ENCODE measurements around the gene PTPN9.
A peak's percentile ranks its signal among the peaks of the same experiment; 100 is the strongest.

Gene PTPN9

DNA sequence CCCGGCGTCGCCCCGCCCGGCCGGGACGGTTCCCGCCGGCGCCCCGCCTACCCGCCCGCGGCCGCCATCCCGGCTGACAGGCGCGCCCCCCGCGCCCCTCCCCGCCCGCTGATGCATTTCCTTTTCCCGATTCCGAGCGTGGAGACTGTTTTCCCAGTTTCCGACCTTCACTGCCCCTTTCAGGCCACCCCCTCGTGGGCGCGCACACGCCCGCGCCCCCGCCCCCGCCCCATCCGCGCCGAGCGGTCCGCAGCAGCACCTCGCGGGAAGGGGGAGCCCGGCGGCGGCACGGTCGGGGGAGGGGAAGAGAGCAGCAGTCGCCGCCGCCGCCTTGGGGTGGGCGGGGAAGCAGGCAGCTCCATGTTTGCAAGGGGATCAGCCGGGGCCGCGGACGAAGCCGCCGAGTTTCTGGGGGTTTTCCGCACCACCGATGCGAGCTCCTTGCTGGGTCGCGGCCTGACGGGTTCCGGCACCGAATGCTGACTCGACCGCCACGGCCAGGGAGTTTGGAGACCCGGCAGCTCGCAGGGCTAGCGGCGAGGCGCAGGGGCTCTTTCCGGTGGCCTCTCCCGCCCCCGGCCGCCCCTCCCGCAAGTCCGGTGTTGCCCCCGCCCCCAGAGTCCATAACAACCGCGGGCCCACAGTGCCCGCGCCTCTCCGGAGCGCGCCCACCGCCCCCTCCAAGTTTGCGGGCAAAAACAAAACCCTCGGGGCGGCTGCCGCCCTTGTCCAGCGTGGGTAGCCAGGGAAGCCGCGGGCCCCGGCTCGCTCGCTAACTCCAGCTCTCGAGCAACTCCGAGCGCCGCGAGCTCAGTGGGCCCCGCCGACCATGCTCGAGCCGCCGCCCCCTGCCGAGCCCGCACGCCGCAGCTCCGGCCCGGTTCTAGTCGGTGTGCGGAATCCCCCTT, 124.4 kb downstream of the PTPN9 start:
- TF ChIP-seq, protein P1, sequence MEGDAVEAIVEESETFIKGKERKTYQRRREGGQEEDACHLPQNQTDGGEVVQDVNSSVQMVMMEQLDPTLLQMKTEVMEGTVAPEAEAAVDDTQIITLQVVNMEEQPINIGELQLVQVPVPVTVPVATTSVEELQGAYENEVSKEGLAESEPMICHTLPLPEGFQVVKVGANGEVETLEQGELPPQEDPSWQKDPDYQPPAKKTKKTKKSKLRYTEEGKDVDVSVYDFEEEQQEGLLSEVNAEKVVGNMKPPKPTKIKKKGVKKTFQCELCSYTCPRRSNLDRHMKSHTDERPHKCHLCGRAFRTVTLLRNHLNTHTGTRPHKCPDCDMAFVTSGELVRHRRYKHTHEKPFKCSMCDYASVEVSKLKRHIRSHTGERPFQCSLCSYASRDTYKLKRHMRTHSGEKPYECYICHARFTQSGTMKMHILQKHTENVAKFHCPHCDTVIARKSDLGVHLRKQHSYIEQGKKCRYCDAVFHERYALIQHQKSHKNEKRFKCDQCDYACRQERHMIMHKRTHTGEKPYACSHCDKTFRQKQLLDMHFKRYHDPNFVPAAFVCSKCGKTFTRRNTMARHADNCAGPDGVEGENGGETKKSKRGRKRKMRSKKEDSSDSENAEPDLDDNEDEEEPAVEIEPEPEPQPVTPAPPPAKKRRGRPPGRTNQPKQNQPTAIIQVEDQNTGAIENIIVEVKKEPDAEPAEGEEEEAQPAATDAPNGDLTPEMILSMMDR (IDR thresholded peaks at IDR 0.05; ENCODE audit: low read depth, low read length): no peak
- no peak for DNase-seq (ENCODE audit: extremely low read depth, low read depth)

- TF ChIP-seq, protein P1 (IDR thresholded peaks at IDR 0.05; ENCODE audit: low read depth, low read length): no peak
- DNase-seq (ENCODE audit: extremely low read depth, low read depth): peak; percentile 100
Observed at GRCh38 chr15:75453703-75454470, 125.2 kb downstream of the PTPN9 start.

- TF ChIP-seq, protein P1 (IDR thresholded peaks at IDR 0.05; ENCODE audit: low read depth, low read length): no peak; the same call in 1 of the 2 replicates
- DNase-seq (ENCODE audit: extremely low read depth, low read depth): no peak
Observed at GRCh38 chr15:75452865-75453702, 126.0 kb downstream of the PTPN9 start.

DNA sequence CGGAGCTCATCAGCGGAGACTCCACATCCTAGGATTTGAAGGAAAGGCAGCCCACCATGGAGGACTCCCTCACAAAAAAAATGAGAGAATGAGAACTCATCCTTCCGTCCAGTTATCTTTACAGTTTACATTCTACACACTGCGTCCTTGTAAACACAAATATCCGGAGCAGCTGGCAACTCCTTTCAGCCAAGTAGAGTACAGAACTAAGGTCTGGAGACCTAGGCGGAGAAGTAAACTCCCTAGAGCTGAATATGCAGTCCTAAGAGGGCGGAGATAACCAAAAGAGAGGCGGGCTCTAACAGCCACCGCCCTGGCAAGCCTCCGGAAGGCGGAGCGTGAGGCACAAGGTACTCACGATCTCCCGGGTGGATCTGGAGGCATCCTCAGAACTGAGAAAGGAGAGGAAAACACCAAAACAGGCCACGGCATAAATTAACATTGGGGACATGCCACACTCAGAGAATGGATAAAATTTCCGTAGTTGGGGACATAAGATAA, 126.7 kb downstream of the PTPN9 start:
- no peak for DNase-seq (ENCODE audit: extremely low read depth, low read depth)
- TF ChIP-seq, protein P1 (IDR thresholded peaks at IDR 0.05; ENCODE audit: low read depth, low read length): no peak

GRCh38 chr15:75451674-75452363, 127.3 kb downstream of the PTPN9 start, which contains the start of gene SIN3A:
Gene SIN3A (minus strand): TSS chr15:75451690. CDS start chr15:75430375, 21,315 bp downstream.
- DNase-seq (ENCODE audit: extremely low read depth, low read depth): peak; percentile 100
- TF ChIP-seq, protein P1 (IDR thresholded peaks at IDR 0.05; ENCODE audit: low read depth, low read length): no peak

GRCh38 chr15:75451202-75451673, 127.9 kb downstream of the PTPN9 start:
- TF ChIP-seq, protein P1 (IDR thresholded peaks at IDR 0.05; ENCODE audit: low read depth, low read length): no peak
- DNase-seq (ENCODE audit: extremely low read depth, low read depth): no peak

Measured in AG09319 (cell line).